ENCODE data around the gene PCK2.

PCK2 gene

DNA sequence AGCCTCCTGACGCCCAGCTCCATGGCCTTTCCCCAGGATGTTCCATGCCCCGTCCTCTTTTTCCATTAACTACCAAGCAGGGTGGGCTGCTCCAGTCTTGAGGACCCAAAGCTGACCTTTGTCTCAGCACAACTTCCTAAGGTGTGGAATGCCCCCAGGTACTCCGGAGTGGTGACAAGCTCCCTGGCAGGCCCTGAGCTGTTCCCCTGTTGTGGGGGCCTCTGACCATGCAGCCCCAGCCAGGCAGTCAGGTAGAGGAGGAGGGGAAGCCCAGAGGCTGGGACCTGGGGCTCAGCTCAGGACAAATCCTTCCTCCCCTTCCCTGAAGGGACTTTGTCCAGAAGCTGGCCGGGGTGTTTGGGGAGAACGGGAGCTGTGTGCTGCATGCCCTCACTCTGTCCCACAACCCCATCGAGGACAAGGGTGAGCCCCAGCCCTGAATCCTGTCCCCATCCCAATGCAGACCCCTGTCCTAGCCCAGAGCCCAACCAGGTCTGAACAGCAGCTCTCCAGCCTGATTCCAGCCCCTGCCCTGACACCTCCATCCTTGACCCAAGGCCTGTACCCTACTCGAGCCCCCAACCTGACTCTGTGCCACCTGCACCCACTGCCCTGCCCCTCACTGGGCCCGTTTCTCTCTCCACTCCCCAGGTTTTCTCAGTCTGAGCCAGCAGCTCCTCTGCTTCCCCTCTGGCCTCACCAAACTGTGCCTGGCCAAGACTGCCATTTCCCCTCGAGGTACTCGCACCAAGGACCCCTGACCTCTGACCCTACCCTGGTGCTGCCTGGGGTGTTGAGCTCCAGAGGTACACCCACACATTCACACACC lies 37.9 kb upstream of the PCK2 start:
- Histone ChIP-seq H3K79me2 (no peaks in the 10 kb centered on the region), H3K4me2 (ENCODE audit: low read length) (no peak overlapping the region), H3K27ac (no peak overlapping the region), H2AFZ (no peak overlapping the region), H3K27me3 (ENCODE audit: control insufficient read depth, insufficient read depth, low read length) (no peaks in the 10 kb centered on the region), H3K9ac (no peak overlapping the region), H3K4me1 (peaks cover 8% of the 10 kb centered on the region), H3K4me3 (ENCODE audit: low read depth, low read length) (no peak overlapping the region), H3K9me3 (ENCODE audit: control insufficient read depth, low read length) (no peaks in the 10 kb centered on the region), H3K36me3 (ENCODE audit: control insufficient read depth, insufficient read depth, low read length) (no peaks in the 10 kb centered on the region)
- no peak for TF ChIP-seq CTCF (IDR thresholded peaks at IDR 0.05)

DNA sequence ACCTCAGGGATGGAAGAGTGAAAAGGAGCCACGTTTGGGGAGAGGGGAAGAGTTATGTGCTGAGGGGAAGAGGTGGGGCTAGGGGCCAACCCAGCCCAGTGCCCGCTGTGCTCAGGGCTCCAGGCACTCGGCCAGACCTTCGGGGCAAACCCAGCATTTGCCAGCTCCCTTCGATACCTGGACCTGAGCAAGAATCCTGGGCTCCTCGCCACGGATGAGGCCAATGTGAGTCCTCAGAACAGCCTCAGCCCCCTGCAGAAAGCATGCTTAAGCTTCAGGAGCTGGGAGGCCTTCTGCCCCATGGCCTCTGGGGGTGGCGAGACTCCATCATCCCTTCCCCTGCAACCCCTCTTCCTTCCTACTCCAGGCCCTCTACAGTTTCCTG lies 37.3 kb upstream of the PCK2 start:
- H3K27ac ChIP-seq: no peak overlapping the region
- no peaks in the 10 kb centered on the region for H3K79me2 ChIP-seq
- no peaks in the 10 kb centered on the region for H3K9me3 ChIP-seq (ENCODE audit: control insufficient read depth, low read length)
- H2AFZ ChIP-seq: no peak overlapping the region
- H3K4me1 ChIP-seq: peaks cover 5% of the 10 kb centered on the region
- no peak overlapping the region for H3K9ac ChIP-seq
- H3K4me3 ChIP-seq (ENCODE audit: low read depth, low read length): no peak overlapping the region
- TF ChIP-seq CTCF (IDR thresholded peaks at IDR 0.05): no peak
- H3K36me3 ChIP-seq (ENCODE audit: control insufficient read depth, insufficient read depth, low read length): no peaks in the 10 kb centered on the region
- no peak overlapping the region for H3K4me2 ChIP-seq (ENCODE audit: low read length)
- H3K27me3 ChIP-seq (ENCODE audit: control insufficient read depth, insufficient read depth, low read length): no peaks in the 10 kb centered on the region

GRCh38 chr14:24057271-24057670 lies 36.8 kb upstream of the PCK2 start:
- TF ChIP-seq CTCF (IDR thresholded peaks at IDR 0.05): no peak

GRCh38 chr14:24057867-24058259 lies 36.2 kb upstream of the PCK2 start:
- Histone ChIP-seq H3K27ac (no peak overlapping the region), H3K4me2 (ENCODE audit: low read length) (no peak overlapping the region), H3K4me3 (ENCODE audit: low read depth, low read length) (no peak overlapping the region), H3K9ac (no peak overlapping the region), H3K36me3 (ENCODE audit: control insufficient read depth, insufficient read depth, low read length) (no peaks in the 10 kb centered on the region), H3K4me1 (peaks cover 5% of the 10 kb centered on the region), H3K9me3 (ENCODE audit: control insufficient read depth, low read length) (no peaks in the 10 kb centered on the region), H3K79me2 (no peaks in the 10 kb centered on the region), H2AFZ (no peak overlapping the region), H3K27me3 (ENCODE audit: control insufficient read depth, insufficient read depth, low read length) (no peaks in the 10 kb centered on the region)
- TF ChIP-seq CTCF (IDR thresholded peaks at IDR 0.05): no peak

More at GRCh38 chr14:24057271-24057670, 36.8 kb upstream of the PCK2 start:
- Histone ChIP-seq H3K79me2 (no peaks in the 10 kb centered on the region), H3K27ac (no peak overlapping the region), H3K36me3 (ENCODE audit: control insufficient read depth, insufficient read depth, low read length) (no peaks in the 10 kb centered on the region), H3K4me1 (peaks cover 5% of the 10 kb centered on the region), H3K4me3 (ENCODE audit: low read depth, low read length) (no peak overlapping the region), H3K27me3 (ENCODE audit: control insufficient read depth, insufficient read depth, low read length) (no peaks in the 10 kb centered on the region), H3K9me3 (ENCODE audit: control insufficient read depth, low read length) (no peaks in the 10 kb centered on the region), H3K4me2 (ENCODE audit: low read length) (no peak overlapping the region), H3K9ac (no peak overlapping the region), H2AFZ (no peak overlapping the region)

Measured in parathyroid adenoma (tissue), 2 donors.